ENCODE results near the gene NYNRIN. TPM values are rescaled to one million over a fixed set of nuclear protein-coding genes. Genes with fewer than 3 reads are reported as not detected.

The NYNRIN gene
- total and polyA plus RNA-seq, 2 of the 8 experiments (the other 6 are each of a cell fraction or from before 2014, with no cell fraction given) = 15.2 to 18.3 TPM

- Histone ChIP-seq H2BK20ac (ENCODE audit: low read length) (no peak overlapping the region), H3K36me3 (ENCODE audit: control insufficient read depth in 2 of 4, insufficient read depth in 4 of 4, low read length in 3 of 4) (peaks cover 0 to 3% (median 3%) of the 10 kb centered on the region in 4 experiments; a peak in 5 of 8 replicates), H4K8ac (ENCODE audit: extremely low read depth, insufficient read depth, low read length) (peak overlapping the region; percentile 57), H3K9me3 (ENCODE audit: insufficient read depth in 2 of 2, low read depth in 1 of 2, low read length in 1 of 2) (no peaks in the 10 kb centered on the region), H3K79me1 (ENCODE audit: low read depth, low read length) (no peaks in the 10 kb centered on the region; the same call in 1 of the 2 replicates), H4K5ac (ENCODE audit: insufficient read length, low read depth, low read length) (peak overlapping the region; percentile 55), H3K4me3 (ENCODE audit: extremely low read depth in 1 of 4, insufficient read depth in 2 of 4, low read depth in 3 of 4, low read length in 4 of 4) (peak overlapping the region; percentile 73 to 100 (median 82)), H3K56ac (replicated peaks; ENCODE audit: insufficient read length, low read depth, low read length) (peak overlapping the region; percentile 85), H3K27ac (ENCODE audit: low read depth, low read length) (peak overlapping the region; percentile 10; the same call in 1 of the 2 replicates), H3K4me2 (ENCODE audit: insufficient read depth in 1 of 2, low read depth in 2 of 2, low read length in 2 of 2) (peak overlapping the region; percentile 76 to 82), H2BK15ac (ENCODE audit: low read length) (no peak overlapping the region), H3K23me2 (ENCODE audit: low read depth, low read length) (peaks cover 16% of the 10 kb centered on the region), H3K27me3 (replicated peaks in 1 of 4; ENCODE audit: control insufficient read depth in 3 of 4, extremely low read depth in 1 of 4, insufficient read depth in 3 of 4, low read length in 3 of 4) (no peaks in the 10 kb centered on the region; a peak in 1 of 7 replicates), H3K4me1 (replicated peaks in 1 of 4; ENCODE audit: control insufficient read depth in 3 of 4, insufficient read depth in 4 of 4, low read length in 3 of 4) (peaks cover 0 to 10% (median 7%) of the 10 kb centered on the region in 4 experiments; a peak in 6 of 7 replicates), H2AK5ac (ENCODE audit: low read depth, low read length) (no peak overlapping the region), H4K20me1 (replicated peaks in 1 of 2; ENCODE audit: control insufficient read depth in 1 of 2, insufficient read depth in 2 of 2, low read length in 2 of 2) (peaks cover 0 to 2% of the 10 kb centered on the region in 2 experiments), H3K9ac (replicated peaks in 1 of 4; ENCODE audit: extremely low read depth in 1 of 4, low read depth in 3 of 4, low read length in 3 of 4) (peak overlapping the region in 3 of 4 experiments; percentile 29 to 45 (median 43); a peak in 5 of 7 replicates), H3K14ac (ENCODE audit: insufficient read length) (no peak overlapping the region), H2BK12ac (ENCODE audit: low read depth, low read length) (no peak overlapping the region), H3K23ac (ENCODE audit: insufficient read length) (no peak overlapping the region), H3K18ac (ENCODE audit: extremely low read depth, low read length) (no peak overlapping the region; the same call in 1 of the 2 replicates), H3K4ac (replicated peaks; ENCODE audit: insufficient read length, low read depth, low read length) (peak overlapping the region; percentile 73), H2BK5ac (ENCODE audit: low read depth, low read length) (peak overlapping the region; percentile 44; the same call in 1 of the 2 replicates), H4K91ac (replicated peaks; ENCODE audit: insufficient read length, low read length) (peak overlapping the region; percentile 79), H2AFZ (ENCODE audit: low read length) (no peak overlapping the region), H2BK120ac (replicated peaks; ENCODE audit: low read depth, low read length) (no peak overlapping the region), H3K79me2 (ENCODE audit: control insufficient read depth in 1 of 2, insufficient read depth in 2 of 2, low read length in 2 of 2) (no peaks in the 10 kb centered on the region)
- FAIRE-seq = no peak
- ChIA-PET POLR2A (ENCODE audit: partially characterized antibody) (interaction anchor here (1.0 to 4.2 kb wide), 4 partner anchors 11 to 69 kb away, joined by 3 to 24 read pairs (median 4); no protein-coding TSS in a partner anchor), CTCF (ENCODE audit: partially characterized antibody) (interaction anchor here (0.6 to 16.4 kb wide), 9 partner anchors 9 to 59 kb away, joined by 3 to 207 read pairs (median 5); partner anchors contain the start of genes ADCY4, CBLN3, KHNYN and RIPK3)
- 4% methylated on average over 7 of the region's 15 CpGs; no CpG with 5 or more reads in 1 of the 2 experiments for WGBS, 2 experiments (ENCODE audit: extremely low coverage in 1 of 2, insufficient coverage in 1 of 2, insufficient read length in 1 of 2, insufficient replicate concordance in 2 of 2, low coverage in 1 of 2, low lambda C conversion rate in 2 of 2, missing lambda C conversion rate in 1 of 2)
- TF ChIP-seq PHF8 (conservative IDR thresholded peaks at IDR 0.05; ENCODE audit: low read depth, low read length) (0 out of 2 replicates have a peak, but pooled peaks have one; percentile 34), CBX5 (IDR thresholded peaks at IDR 0.05; ENCODE audit: low read depth, low read length) (no peak), HDAC2 (IDR thresholded peaks at IDR 0.05; ENCODE audit: borderline replicate concordance in 1 of 2, low read depth in 2 of 2, low read length in 2 of 2) (0 out of 4 replicates have a peak, but pooled peaks of 1 of the 2 experiments have one; percentile 12), RAD21 (IDR thresholded peaks at IDR 0.05 in 1 of 2, conservative IDR thresholded peaks at IDR 0.05 in 1 of 2; ENCODE audit: low read depth in 2 of 2, low read length in 2 of 2) (no peak), KDM4A (IDR thresholded peaks at IDR 0.05; ENCODE audit: low read depth, low read length, severe bottlenecking) (peak; percentile 18), FOSL1 (IDR thresholded peaks at IDR 0.05; ENCODE audit: insufficient read depth, low read depth, low read length) (no peak), SAP30 (IDR thresholded peaks at IDR 0.05; ENCODE audit: insufficient read depth, insufficient replicate concordance, low read length) (peak; percentile 88), GABPA (IDR thresholded peaks at IDR 0.05; ENCODE audit: borderline replicate concordance, insufficient read depth, low read length) (no peak)
- peak in 1 of 2 experiments; percentile 78 for DNase-seq (ENCODE audit: low read depth in 1 of 2, low spot score in 2 of 2)
Measured at GRCh38 chr14:24368212-24368561, 30.6 kb upstream of the NYNRIN start.

Data from H1 (cell line).